ENCODE data around the gene TBC1D24.
"Not testable (repeated sequence)": the region's sequence is repeated elsewhere in the genome, so short reads cannot be mapped to it uniquely, and the experiment has no call there.

The TBC1D24 gene

DNA sequence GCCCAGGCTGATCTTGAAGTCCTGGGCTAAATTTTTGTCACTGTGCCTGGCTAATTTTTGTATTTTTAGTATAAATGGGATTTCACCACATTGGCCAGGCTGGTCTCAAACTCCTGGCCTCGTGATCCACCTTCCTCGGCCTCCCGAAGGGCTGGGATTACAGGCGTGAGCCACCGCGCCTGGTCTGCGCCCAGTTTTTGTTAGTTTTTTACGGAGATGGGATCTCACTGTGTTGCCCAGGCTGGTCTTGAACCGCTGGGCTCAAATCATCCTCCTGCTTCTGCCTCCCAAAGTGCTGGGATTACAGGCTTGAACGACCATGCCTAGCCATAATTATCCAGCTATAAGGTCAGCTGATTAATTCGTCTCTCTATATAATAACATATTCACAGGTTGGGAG lies 59.0 kb downstream of the TBC1D24 start:
- no peak for DNase-seq

DNA sequence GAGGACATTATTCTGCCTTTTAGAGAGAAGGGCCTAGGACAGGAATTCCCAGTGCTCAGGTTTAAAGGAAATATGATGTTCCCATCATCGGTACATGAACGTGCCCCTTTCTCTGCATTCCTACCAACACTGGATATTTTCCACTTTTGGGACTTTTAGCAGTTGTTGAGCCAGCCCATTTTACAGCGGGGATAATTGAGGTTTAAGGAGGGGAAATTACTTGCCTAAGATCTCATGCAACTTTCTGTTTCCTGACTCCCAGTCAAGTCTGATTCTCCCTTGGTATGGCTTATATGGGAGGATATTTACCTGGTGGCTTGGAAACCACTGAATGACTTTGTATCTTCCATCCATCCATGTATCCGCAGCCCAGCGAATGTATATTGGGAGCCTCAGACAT lies 59.4 kb downstream of the TBC1D24 start:
- not testable (repeated sequence) for DNase-seq

DNA sequence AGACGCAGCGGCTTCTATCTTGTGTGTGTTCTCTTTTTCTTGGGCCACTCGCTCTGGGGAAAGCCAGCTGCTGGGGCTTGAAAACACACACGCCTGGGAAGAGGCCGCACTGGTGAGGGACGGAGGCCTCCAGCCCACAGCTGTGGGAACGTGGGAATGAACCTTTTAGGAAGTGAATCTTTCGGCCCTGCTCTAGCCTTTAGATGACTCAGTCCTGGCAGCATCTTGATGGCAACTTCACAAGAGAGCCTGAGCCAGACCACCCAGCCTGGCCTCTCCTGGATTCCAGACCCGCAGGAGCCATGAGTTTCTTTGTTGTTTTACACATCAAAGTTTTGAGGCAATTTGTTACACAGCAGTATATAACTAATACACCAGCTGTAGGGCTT lies 60.7 kb downstream of the TBC1D24 start:
- no peak for DNase-seq

DNA sequence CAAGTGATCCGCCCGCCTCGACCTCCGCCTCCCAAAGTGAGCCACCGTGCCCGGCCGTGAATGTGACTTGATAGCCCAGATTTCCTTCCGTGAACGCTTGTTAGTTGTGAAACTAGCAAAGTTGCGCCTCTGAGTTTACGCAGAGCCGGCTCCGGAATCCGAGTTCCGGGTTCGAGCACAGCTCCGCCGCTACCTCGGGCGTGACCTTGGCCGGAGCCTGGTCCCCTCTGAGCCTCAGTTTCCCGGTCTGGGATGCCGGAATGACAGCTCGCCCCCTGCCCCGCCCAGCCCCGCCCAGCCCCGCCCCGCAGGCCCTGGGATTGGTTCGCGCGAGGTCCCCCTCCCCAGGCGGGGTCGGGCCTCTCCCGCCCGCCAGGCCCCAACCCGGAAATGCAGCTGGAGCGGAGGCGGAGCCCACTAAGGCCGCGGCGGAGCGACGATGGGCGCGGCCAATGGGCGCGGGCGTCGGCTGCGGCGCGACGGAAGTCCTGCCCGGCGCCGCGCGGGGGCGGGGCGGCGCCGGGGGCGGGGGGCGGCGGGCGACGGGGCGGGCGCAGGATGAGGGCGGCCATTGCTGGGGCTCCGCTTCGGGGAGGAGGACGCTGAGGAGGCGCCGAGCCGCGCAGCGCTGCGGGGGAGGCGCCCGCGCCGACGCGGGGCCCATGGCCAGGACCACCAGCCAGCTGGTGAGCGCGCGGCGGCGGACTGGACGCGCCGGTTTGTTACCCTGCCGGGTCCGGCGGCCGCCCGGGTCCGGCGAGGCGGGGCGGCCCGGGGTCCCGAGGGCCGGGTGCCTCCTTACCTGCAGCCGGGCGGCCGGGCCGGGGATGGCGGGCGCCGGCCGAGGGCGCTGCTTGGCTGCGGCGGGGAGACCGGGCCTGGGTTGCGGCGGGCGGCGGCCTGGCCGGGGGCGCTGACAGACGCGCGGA lies 62.8 kb downstream of the TBC1D24 start, which contains the start of gene PDPK1:
Gene PDPK1, plus strand, starts transcription at position 571 of the 929 bp plus-strand sequence. Its CDS starts 92 bp downstream, at position 663.
- peak; percentile 96 for DNase-seq

DNA sequence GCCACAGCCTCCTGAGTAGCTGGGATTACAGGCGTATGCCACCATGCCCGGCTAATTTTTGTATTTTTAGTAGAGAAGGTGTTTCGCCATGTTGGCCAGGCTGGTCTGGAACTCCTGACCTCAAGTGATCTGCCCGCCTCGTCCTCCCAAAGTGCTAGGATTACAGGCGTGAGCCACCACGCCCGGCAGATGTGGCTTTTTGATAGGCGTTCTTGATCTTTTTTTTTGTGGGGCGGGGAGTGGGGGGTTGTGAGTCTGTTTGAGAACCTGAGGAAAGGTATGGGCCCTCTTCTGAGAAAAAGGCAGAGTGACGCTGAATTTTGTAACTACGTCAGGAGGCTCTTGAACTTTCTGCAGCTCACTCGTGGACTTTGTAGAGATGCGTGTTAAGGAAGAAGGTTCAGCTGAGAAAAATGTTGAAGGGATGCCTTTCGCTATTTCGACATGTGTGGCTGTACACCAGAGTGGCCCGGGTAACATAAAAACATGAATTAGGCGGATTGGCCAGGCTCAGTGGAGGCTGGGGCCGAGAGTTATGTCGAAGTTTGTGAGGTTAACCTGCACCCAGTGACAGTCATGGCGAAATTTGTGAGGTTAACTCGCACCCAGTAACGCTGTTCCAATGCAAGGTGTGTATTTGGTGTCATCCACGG lies 64.4 kb downstream of the TBC1D24 start:
- DNase-seq: not testable (repeated sequence)

DNA sequence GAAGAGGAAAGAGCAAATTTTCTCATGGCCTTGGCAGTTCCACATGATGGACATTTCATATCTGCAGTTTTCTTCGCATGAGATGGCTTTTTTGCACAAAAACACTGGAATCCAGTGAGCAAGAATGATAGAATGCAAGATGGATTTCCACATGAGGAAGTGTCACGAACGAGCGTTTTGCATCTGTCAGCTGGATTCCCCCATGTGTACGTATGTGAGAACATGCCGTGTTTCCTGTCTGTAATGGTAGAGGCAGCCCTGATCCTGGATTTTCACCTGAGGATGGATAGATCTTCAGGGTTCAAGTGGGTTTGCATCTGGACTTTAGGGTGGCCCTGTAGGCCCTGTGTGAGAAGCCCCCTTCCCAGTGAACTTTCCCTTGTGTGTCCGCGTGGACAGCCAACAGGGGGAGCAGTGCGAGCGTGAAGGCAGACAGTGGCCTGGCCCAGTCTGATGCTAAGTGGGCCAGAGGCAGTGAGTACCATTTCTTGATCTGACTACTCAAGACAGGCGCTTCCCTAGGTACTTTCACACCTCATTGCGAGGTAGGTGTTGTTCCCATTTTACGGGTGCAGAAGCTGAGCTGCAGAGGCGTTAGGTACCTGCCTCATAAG lies 65.0 kb downstream of the TBC1D24 start:
- not testable (repeated sequence) for DNase-seq

DNA sequence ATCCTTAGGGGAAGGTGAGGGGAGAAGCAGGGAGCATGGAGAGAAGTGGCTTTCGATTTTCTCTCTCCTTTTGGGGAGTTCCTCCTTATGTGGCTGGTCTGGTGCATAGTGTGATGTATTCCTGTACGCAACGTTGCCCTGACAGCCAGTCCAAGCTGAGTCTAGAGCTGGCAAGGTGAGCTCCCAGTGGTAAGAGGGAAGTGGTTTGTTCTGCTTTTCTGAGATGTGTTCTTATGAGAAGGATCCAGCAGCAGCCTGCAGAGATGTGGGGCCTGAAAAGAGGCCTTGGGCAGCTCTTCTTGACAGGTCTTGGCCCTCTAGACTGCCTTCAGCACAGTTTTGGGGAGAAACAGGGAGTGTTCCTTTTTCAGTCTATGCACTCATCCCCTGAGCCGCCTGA lies 66.0 kb downstream of the TBC1D24 start:
- DNase-seq: not testable (repeated sequence)

DNA sequence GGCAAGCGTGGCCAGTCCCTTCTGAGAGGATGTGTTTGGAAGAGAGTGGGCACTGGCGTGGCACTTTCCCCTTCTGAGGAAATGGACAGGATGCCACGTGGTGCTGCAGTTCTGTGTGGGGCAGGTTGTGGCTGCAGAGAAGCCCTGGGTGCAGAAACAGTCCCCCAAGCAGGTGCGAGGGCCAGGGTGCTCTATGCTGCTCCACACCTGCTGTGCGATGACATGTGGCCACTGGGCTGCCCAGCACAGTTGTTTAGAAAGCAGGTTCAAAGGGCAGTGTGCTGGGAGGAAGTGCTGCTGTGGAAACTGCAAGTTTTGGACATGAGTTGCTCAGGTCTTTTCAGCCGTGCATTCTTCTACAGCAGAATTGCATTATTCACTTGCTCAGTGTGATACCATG lies 66.5 kb downstream of the TBC1D24 start:
- DNase-seq: not testable (repeated sequence)

DNA sequence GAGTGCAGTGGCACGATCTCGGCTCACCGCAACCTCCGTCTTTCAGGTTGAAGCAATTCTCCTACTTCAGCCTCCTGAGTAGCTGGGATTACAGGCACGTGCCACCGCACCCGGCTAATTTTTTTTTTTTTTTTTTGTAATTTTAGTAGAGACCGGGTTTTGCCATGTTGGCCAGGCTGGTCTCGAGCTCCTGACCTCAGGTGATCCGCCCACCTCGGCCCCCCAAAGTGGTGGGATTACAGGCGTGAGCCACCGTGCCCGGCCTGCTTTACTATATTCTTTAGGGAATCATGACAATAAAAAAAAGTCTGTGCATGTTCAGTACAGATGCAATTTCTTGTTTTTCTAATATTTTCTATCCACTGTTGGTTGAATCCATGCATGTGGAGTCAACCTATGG lies 68.8 kb downstream of the TBC1D24 start:
- not testable (repeated sequence) for DNase-seq

DNA sequence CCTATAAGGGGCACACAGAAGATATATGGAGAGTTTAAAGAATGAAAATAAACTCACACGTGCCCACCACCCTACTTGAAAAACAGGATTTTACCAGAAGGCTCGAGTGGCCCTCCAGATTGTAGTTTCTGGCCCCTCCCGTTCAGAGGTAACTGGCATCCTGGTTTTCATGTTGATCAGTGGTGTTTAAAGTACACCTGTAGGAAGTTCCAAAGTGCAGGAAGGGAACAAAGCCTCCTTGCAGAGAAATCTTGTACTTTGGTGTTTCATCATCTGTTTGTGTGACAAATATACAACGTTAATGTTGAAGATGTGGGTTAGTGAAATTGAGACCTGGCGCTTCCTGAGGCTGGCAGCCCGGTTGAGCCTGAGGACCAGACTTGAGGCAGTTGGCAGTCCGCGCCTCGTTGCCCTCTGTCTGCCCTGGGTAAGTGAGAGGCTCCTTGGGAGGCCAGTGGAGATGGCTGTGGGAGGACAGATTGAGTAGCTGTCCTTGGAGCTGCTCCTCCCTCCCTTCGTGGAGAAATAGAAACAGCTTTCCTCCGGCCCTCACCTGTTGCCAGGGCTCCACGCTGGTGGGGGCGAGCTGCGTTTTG lies 75.5 kb downstream of the TBC1D24 start:
- not testable (repeated sequence) for DNase-seq

DNA sequence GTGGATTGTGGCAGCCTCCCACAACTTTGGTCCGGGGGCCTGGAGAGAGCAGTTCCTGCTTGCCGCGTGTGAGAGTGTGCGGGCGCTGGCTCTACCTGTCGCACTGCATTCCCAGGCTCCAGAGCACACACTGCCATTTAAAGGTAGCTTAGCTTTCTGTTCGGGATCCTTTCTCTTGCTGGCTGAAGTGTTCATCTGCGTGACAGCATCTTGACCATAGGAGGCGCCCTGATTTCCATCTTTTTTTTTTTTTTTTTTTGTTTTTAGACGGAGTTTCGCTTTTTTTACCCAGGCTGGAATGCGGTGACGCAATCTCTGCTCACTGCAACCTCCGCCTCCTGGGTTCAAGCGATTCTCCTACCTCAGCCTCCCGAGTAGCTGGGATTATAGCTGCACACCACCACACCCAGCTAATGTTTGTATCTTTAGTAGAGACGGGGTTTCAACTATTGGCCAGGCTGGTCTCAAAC lies 76.5 kb downstream of the TBC1D24 start:
- DNase-seq: not testable (repeated sequence)

DNA sequence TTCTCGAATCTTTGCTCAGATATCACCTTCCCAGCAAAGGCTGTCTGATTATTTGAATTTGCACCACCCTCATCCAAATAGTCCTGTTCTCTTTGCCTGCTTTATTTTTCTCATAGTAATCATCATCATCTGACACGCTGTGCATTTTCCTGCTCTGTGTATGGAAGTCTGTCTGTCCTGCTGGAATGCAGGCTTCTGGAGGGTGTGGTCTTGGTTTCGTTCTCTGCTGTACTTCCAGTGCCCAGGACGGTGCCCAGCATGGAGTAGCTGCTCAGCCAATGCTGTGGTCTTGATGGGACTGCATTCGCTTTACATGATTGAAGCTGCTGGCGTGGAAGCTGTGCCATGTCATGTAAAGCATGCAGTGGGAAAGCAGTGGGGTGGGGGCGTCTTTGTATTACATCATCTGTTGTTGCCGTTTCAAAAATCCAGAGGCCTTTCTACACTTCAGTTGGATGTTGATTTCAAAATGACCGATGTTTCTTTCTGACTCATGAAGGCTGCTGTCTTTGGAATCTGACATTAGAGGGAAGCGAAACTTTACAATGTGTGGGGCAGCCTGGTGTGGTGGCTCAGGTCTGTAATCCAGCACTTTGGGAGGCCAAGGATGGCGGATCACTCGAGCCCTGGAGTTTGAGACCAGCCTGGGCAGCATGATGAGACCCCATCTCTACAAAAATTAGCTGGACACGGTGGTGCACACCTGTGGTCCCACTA lies 79.9 kb downstream of the TBC1D24 start:
- DNase-seq: not testable (repeated sequence)

Measured in NCI-H2171 (cell line).